NCI-H748 treated with DMSO at 0.1 percent for 48 hours (cell line): ENCODE measurements around the gene CHGA.

Experiments used
- DNase-seq: peaks from one replicate; lab custom pipeline; 2025; lab: John Stamatoyannopoulos, UW

The CHGA gene

DNA sequence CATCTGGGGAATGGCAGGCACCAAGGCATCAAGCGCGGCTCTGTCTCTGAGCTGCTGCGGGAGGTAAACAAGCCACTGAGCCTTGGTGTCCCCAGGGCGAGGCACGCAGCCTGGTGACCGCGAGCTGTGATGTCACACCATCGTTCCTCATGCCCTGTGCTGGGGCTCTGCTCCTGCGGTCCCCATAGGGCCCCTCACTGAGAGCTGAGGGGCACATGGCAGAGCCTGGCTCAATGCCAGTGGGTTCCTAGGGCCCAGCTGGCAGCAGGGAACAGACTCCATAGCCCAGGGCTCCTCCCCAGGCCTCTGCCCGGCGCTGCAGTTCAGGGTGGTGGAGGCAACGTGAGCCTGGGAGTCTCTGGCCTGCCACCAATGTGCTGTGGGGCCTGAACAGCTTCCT lies 22.6 kb downstream of the CHGA start:
- no peak for DNase-seq

DNA sequence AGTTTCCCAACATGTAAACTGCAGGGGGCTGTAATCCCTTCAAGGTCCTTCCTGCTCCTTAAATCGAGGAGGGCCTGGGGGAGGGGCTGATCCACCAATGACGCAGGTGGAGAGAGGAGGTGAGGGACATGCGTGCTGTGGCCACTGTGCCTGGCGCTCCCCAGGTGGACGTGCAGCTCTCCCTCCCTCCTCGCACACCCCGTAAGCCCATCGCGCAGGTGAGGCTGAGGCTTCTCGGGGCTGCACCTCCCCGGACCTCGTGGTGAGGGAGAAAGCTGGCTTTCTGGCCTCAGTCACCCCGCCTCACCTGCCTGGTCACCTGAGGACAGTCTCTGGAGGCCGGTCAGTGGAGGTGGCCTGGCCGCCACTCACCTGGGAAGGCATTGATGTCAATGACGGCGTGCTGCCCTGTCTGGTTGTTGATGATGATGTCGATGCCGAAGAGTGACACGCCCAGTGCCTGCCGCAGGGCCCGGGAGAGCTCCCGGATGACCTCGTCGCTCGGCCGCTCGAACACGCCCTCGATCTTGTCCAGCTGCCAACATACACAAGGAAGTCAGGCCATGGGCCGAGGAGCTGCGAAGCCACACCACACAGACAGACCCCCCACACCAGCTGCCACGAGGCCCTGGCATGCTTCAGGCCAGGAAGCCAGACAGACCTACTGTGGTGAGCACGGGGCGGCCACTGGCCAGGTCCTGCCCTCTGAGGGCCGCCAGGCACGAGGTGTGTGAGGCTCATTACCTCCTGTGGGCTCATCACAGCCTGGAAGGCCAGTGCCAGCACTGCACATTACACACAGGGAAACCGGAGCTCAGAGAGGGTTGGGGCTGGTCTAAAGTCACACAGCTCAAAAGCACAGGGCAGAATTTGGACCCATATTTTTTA lies 23.3 kb downstream of the CHGA start:
- DNase-seq: no peak

- no peak for DNase-seq
Measured at GRCh38 chr14:92946847-92947545, 24.0 kb downstream of the CHGA start.

DNA sequence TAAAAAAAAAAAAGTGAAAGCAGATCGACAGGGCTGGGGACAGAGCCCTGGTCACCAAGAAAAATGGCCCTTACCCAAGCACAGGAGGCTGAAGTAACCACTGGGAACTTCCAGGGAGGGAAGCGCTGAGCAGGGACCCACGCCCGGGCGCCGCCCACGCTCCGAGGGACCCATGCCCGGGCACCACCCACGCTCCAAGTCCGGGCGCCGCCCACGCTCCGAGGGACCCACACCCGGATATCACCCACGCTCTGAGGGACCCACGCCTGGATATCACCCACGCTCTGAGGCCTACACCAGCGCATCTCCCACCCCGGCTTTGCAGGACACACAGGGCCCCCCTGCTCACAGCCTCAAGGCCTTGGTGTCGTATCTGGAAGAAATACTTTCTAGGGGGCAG lies 25.7 kb downstream of the CHGA start:
- no peak for DNase-seq

DNA sequence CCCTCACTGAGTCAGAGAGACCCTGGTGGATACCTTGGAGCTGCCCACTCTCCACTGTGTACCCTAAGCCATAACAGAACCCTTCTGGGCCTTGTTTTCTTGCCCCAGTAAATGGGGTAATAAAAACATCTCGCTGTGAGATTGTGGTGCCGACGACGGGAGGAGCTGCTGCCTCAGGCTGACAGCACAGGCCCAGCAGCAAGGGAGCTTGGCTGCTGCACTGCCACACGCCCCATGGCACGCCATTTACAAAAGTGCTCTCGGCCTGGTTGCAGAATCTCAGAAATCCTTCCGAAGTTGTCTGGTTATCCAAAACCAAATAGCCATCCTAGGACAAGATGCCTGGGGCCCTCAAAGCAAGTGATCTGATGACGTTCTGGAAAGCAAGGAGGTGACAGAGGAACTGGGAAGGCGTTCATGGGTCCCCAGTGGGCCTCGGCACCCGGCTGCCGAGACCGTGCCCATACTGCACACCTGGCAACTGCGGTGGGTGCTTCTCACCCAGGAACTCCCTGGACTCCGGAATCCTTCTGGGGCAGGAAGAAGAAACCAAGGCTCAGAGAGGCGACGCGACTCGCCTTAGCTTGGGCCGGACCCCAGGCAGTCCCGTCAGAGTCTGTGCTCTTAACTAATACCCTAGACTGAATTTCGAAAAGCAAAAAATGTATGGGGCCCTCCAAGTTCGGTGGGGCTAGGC lies 26.7 kb downstream of the CHGA start:
- no peak for DNase-seq

DNA sequence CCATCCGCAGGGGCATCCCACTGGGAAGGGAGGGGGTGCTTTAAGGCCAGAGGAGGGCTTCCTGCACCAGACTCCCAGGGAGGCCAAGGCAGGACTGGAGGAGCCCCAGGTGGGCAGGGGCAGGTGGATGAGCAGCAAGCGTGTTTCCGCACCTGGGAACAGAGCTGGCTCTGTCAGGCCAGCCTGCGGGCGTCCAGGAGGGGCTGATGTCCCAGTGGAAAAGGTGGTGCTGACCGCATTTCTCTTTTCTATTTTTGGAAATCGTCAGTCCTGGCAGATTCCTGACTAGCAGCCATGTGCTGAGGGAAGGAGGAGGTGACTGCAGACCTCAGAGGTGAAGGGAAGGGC lies 27.2 kb downstream of the CHGA start:
- DNase-seq: no peak

- no peak for DNase-seq
Measured at GRCh38 chr14:92950773-92951172, 27.8 kb downstream of the CHGA start.

DNA sequence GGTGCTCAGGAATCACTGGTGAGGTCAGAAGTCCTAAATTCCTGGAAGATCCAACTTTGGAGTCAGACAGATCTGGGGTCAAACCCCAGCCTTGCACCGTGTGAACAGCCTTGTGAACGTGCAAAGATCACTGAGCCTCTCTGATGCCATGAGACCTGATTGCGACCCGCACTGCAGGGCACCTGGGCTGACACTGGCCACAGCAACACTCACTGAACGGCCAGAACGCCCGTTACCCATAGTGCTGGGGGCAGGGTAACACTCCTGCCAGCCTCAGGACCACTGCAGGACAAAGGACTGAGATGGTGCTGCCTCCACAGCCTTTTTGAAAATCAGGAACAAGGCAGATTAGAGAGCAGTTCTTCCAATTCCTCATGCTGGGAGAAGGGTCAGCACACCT lies 28.3 kb downstream of the CHGA start:
- no peak for DNase-seq

GRCh38 chr14:92951912-92952471 lies 29.0 kb downstream of the CHGA start:
- DNase-seq: peak; percentile 21

- DNase-seq: no peak
Measured at GRCh38 chr14:92952481-92953298, 29.7 kb downstream of the CHGA start.

- DNase-seq: no peak
Measured at GRCh38 chr14:92953526-92953925, 30.6 kb downstream of the CHGA start.

- DNase-seq: no peak
Measured at GRCh38 chr14:92954933-92955332, 32.0 kb downstream of the CHGA start.

DNA sequence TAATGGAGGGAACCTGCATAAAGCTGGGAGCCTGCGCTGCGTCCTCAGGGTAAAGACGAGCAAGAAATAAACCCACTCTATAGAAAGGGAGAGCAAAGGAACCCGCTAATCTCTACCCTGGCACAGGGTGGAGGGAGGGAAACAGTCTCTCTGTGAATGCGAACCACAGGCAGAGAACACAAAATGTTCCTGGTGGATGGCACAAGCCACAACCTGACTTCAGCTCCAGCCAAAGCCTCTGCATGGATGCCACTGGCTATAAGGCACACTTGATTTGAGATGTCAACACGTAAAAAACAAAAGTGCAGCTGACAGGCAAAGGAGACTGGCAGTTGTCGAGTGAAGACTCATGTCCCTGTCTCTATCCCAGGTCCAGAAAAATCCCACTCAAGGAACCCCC lies 32.4 kb downstream of the CHGA start:
- no peak for DNase-seq

GRCh38 chr14:92956961-92957360 lies 34.0 kb downstream of the CHGA start:
- no peak for DNase-seq

- DNase-seq: no peak
Measured at GRCh38 chr14:92958373-92959188, 35.6 kb downstream of the CHGA start.

DNA sequence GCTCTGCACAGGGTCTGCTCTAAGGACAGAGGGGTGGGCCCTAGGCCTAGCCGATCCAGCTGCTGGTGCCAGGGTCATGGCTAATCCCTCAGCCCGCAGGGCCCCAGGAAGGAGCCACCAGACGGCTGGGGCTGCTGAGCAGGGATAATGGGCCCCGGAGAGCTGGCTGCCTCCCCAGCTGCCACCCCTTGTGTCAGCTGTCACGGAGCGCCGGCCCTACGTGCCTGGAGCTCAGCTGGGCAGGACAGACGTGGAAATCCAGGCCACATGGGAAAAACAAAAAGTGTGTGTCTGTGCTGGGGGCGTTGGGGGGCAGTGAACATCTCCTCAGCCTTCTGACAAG lies 36.2 kb downstream of the CHGA start:
- no peak for DNase-seq

DNA sequence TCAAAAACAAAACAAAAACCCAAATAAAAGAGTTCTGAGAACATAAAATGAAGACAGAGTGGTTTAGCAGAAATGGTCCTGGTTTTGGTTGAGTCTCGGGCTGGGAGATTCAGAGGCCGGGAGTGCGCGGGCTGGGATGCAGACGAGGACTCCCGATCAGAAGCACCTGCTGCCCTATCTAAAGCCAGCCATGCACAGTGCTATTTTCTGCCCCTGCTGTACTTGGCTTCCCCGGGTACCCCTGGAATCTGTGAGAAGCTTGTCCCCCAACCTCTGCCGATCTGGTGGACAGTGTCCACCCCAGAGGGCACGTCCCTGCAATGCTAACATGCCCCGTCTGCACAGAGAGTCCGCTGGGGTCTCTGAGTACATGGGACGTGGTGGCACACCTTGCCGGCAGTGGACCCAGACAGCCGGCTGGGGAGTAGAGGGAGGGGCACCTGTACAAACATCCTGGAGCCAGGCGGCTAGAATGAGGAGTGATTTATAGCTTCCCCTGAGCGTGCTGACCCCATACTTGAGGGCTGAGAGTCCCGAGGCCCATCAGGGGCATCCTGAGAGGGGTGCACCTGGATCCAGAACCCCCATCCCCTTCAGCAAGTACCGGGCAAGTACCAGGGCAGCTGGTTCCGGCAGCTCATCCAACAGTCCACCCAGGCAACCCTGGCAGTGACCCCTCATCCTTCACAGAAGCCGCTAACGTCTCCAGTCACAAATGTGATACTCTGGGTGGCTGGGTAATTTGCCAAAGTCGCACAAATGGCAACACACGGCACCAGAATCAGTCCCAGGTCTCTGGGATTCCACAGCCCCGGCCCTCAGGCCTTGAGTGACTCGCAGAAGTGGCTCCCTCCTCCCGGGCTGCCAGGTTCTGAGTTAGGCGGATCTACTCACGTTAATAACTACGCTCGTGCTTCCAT lies 37.1 kb downstream of the CHGA start:
- no peak for DNase-seq

DNA sequence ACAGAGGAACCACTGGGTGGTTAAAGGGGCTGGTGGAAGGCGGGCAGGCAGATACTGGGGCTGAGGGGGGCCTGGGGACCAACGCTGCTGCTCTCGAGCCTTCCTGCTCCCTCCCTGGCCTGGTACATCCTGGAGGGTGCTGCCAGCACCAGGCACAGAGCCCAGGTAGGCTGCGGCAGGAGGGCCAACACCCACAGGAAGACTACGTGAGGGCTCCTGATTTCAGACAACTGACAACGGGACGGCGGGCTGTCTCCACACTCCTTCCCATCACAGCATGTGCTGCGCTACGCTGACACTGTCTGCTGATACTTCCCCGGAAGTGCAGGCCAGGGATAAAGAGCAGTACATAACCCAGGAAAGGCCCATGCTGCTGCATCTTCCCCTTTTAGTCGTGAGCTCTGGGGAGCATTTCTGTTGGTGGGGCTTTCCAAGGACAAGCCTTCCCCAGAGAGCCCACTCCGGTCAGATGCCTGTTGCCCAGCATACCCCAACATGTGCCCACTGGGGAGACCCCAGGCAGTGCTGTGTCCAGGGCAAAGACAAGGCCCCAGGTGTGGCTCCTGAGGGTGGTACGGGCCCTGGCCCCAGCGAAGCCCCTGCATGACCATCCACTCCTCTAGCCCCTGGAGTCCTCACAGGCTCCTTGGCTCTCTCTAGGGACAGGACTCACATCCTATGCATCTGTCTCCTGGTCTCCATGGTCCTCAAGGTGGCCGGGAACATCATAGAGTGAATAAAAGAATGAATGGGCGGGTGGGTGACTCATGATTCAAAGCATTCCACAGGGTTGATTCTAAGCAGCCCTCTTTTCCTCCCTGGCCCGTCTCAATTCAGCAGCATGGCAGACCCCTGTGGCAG lies 38.0 kb downstream of the CHGA start:
- DNase-seq: no peak

DNA sequence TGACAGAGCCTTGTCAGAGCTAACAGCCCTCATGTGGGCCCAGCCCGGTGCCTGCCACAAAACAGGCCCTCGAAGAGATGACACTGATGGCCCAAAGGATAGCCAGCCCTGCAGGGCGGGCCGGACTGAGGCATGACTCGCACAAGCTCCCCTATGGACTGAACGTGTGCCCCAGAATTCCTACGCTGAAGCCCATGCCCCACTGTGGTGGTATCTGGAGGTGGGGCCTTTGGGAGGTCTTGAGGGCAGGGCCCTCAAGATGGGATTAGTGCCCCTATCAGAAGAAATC lies 38.6 kb downstream of the CHGA start:
- no peak for DNase-seq
